Adipocyte (in vitro differentiated cells): ENCODE results near the gene ATXN8OS.

Source experiments
- DNase-seq: peaks from one replicate; pipeline ENCODE4 v3.0.0-alpha.2; 2015; ENCODE audit warnings: low read depth
- H3K27me3 ChIP-seq: replicated peaks from 2 replicates; pipeline ENCODE4 v1.7.0; 2013; ENCODE audit warnings: mild to moderate bottlenecking, low read length, moderate library complexity; ENCODE audit not compliant: control insufficient read depth, insufficient read depth
- H3K36me3 ChIP-seq: 2 replicates; pipeline ENCODE4 v1.7.0; 2013; ENCODE audit warnings: low read length, mild to moderate bottlenecking, moderate library complexity; ENCODE audit not compliant: control insufficient read depth, insufficient read depth, severe bottlenecking
- H3K4me1 ChIP-seq: 2 replicates; pipeline ENCODE4 v1.7.0; 2013; ENCODE audit warnings: mild to moderate bottlenecking, low read length, moderate library complexity; ENCODE audit not compliant: control insufficient read depth, insufficient read depth
- H3K4me3 ChIP-seq: 2 replicates; pipeline ENCODE4 v1.7.0; 2013; ENCODE audit warnings: mild to moderate bottlenecking, low read length, moderate library complexity
- H3K9ac ChIP-seq: 2 replicates; pipeline ENCODE4 v1.7.0; 2013; ENCODE audit warnings: mild to moderate bottlenecking, low read length, moderate library complexity
- H3K9me3 ChIP-seq: 2 replicates; pipeline ENCODE4 v1.7.0; 2013; ENCODE audit warnings: mild to moderate bottlenecking, low read length, moderate library complexity; ENCODE audit not compliant: control insufficient read depth

Gene ATXN8OS

DNA sequence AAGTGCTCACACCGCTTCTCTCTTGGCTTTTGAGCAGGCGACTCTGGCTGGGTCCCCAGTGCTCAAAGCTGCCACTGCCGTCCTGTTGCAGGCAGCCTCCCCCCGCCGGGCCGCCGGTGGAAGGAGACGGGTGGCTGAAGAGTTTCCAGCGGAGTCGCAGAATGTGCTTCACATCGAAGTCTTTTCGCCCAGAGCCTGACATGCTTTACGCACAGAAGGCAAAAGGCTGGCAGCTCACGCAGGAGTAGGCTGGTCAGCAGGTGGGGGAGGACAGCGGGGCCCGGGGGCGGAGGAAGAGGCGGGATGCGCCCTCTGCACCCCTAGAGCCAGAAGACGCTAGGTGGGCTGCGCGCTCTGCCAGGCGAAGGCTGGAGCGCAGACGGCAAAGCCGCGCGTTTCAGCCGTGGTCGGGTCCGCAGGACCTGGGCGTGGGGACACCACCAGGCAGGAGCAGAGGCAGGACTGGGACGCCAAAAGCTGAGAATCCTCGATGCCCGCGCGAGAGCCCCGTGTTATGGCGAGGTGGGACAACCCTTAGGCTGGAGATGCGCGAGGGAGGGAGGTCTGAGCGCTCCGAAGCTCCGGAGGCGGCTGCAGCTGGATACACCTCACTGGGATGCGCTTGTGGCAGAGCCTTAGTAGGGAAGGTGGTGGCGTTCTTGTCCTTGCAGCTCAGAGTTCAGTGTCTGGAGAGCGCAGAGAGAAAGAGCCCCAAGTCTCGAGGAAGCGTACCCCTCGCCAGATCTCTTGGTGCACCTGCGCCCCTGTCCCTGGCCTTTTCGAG is at the start of gene ATXN8OS:
Gene ATXN8OS (plus strand): TSS at position 329 of the 784 bp plus-strand sequence.
- Histone ChIP-seq H3K9me3 (no peaks in the 10 kb centered on the region), H3K36me3 (no peaks in the 10 kb centered on the region), H3K4me1 (no peaks in the 10 kb centered on the region), H3K27me3 (no peaks in the 10 kb centered on the region), H3K9ac (no peak within 1 kb of the TSS), H3K4me3 (no peak within 1 kb of the TSS)
- DNase-seq = no peak

DNA sequence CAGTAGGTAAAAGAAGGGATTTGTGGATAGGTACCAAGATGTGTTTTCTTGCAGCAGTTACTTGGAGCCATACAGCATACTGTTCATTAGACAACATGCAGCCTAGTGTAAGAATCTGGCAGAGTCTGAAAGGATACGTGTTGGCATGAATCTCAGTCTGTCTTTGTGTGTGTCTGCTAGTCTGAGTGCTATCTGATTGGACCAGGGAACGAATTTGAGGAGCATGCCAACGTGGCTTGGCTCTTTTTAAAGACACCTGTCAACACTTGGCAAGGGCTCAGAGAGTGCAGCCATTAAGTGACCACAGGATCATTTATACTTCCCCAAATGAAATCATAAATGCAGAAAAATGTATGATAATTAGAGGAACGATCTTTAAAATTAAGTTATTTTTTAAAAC is 27.6 kb upstream of the ATXN8OS start:
- Histone ChIP-seq H3K9me3 (no peaks in the 10 kb centered on the region), H3K27me3 (no peaks in the 10 kb centered on the region), H3K9ac (no peak overlapping the region), H3K36me3 (no peaks in the 10 kb centered on the region), H3K4me3 (no peak overlapping the region), H3K4me1 (no peaks in the 10 kb centered on the region)
- no peak for DNase-seq

DNA sequence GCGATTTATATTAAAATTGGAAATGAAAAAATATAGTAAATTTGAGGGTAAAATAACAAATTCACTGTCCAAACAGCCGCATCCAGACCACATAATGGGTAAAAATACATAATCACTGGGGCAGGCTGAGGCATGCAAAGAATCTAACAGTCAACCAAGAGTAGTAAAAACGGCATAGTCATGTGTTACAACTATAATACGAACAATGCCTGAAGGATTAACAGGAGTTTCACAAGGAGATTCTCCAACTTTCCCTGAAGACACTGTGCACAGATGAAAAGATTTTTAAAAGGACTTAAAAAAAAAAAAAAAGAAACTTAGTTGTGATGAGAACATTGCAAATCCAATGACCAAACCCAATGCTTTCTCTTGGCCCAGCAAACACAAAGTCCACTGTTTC is 20.4 kb upstream of the ATXN8OS start:
- Histone ChIP-seq H3K27me3 (no peaks in the 10 kb centered on the region), H3K9me3 (no peaks in the 10 kb centered on the region), H3K4me1 (no peaks in the 10 kb centered on the region), H3K9ac (no peak overlapping the region), H3K36me3 (no peaks in the 10 kb centered on the region), H3K4me3 (no peak overlapping the region)
- no peak for DNase-seq

DNA sequence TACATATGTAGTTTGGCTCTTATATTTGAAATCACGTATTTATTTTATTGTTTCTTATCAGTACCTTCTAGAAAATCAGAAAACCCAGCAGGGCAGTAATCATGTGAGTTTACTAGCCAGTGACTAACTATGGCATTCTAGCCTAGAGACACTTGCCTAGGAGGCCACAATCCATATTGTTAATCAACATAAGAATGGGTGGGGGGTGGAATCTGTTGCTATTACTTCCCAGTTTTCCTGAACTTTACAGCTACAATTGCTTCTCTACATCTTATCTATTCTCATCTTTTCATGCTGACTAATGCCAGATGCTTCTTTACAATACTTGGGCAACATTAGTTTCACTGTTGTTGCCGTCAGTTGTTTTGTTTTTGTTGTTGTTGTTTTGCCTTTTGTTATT is 18.7 kb upstream of the ATXN8OS start:
- no peak overlapping the region for H3K9ac ChIP-seq
- H3K27me3 ChIP-seq = no peaks in the 10 kb centered on the region
- H3K4me3 ChIP-seq = no peak overlapping the region
- DNase-seq = no peak
- H3K36me3 ChIP-seq = no peaks in the 10 kb centered on the region
- H3K4me1 ChIP-seq = no peaks in the 10 kb centered on the region
- no peaks in the 10 kb centered on the region for H3K9me3 ChIP-seq

DNA sequence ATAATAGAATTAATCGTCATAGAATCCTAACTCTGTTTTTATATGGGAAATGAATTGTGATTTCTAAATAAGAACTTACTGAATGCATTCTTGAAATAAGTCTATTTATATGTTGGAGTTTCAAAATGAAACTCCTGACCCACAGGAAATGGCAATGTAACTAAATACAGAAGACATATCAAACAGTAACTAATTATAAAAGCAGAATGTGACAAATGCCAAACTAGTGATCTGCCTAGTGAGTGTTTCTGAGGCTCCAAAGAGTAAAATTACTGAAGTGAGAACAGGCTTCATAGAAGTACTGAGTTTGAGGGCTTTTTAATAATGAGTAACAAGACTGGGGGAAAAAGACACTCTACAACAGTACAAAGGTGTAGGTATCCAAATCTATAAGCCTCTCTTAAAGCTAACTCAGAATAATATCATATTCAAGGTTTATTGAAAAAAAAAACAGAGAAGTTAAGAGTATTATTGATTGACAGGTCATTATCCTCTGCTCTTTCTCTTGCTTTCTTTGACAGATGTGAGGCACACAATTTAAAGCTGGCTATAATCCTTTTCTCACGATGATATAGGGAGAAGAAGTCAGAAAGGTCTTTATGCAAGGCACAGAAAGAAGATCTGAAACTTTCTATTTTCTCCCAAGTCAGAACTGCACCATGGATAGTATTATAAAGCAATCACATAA is 17.4 kb upstream of the ATXN8OS start:
- Histone ChIP-seq H3K9me3 (no peaks in the 10 kb centered on the region), H3K9ac (no peak overlapping the region), H3K27me3 (no peaks in the 10 kb centered on the region), H3K36me3 (no peaks in the 10 kb centered on the region), H3K4me1 (no peaks in the 10 kb centered on the region), H3K4me3 (no peak overlapping the region)
- no peak for DNase-seq

DNA sequence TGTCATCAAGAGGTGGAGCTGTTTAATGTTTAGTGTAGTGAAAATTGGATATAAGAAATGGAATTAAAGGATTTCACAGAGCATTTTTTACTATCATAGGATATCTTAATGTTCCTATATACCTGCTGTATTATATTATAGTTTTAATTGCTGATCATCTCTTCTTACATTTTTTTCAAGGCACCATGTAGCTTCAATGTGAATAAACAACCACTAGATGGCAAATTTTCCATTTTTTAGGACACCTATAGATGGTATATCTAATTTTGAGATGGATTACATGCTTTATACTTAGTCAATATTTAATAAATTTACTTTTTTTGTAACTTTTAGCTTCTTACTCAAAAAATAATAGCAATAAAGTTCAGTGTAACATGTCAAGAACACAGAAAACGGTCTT is 9.0 kb upstream of the ATXN8OS start:
- H3K4me3 ChIP-seq = no peak overlapping the region
- H3K27me3 ChIP-seq = no peaks in the 10 kb centered on the region
- no peaks in the 10 kb centered on the region for H3K36me3 ChIP-seq

DNA sequence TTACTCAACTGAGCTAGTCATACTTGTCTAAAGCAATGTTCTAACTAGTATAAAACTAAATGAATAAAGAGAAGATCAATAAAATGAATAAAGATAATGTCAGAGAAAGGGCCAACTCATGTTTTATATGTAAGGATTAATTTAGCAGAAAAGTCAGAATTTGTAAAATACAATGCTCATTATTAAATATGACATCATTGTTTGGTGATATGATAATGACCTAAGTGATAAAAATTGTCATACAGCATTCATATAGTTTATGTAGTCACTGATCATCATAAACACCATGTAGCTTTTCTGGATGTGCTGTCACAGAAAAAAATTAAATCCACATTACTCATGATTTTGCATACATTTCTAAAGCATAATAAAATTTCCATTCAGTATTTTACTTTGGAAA is 3.1 kb upstream of the ATXN8OS start:
- Histone ChIP-seq H3K4me1 (no peaks in the 10 kb centered on the region), H3K27me3 (no peaks in the 10 kb centered on the region), H3K9ac (no peak overlapping the region), H3K4me3 (no peak overlapping the region), H3K36me3 (no peaks in the 10 kb centered on the region), H3K9me3 (no peaks in the 10 kb centered on the region)
- DNase-seq = no peak

More for the DNA sequence above, 9.0 kb upstream of the ATXN8OS start:
- Histone ChIP-seq H3K9me3 (no peaks in the 10 kb centered on the region), H3K4me1 (no peaks in the 10 kb centered on the region), H3K9ac (no peak overlapping the region)
- DNase-seq = peak; percentile 4

DNA sequence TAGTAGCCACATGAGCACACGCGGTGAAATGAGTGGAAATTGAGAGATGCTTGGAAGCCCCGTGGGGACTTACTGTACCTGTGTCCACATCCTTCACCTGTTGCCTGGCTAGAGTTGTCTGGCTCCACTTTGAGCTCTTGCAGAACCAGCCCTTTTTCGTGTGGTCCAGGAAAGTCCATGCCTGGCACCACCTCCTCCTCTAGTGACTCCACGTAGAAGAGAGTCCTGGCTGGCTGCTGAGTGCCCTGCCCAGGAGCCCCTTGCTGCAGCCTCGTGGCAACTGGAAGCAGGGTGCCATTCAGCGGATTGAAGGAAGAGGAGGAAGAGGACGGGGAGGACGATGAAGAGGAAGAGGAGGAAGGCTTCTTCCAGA is 515 bp upstream of the ATXN8OS start:
- H3K4me1 ChIP-seq = no peaks in the 10 kb centered on the region
- H3K9ac ChIP-seq = no peak overlapping the region
- no peak for DNase-seq
- H3K4me3 ChIP-seq = no peak overlapping the region
- H3K9me3 ChIP-seq = no peaks in the 10 kb centered on the region
- no peaks in the 10 kb centered on the region for H3K27me3 ChIP-seq
- H3K36me3 ChIP-seq = no peaks in the 10 kb centered on the region

DNA sequence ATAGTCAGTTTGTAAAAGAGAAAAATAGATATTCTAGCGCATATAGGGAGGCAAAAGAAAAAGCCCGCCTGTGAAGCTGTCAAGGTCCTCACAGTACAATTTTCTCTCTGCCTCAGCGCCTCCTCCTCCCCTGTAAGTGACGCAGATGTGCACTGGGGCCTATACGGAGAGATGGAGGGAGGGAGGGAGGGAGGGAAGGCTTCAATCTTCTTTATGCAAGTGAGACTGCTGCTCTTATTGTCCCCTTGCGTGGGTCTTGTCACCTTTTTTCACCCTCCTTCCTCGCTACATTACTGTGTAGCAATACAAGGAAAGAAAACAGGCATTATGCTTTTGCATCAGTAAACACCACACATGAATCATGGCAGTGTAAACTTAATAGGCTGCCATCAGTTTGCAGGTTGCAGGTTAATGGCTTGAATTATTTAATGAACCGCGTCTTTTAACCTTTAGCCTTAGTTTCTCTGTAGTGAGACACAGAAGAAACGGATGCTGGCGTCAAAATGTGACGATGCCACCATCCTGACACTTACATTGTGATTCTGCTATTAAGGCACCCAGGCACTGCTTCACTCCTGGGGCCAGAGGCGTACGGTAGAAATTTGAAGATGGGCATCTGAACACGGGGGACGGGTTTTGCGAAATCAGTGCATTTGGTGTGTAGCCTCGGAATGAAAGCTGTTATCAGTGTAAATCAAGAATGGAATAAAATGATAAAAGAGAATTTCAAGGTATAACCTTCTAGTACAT is 905 bp downstream of the ATXN8OS start, which contains the start of gene KLHL1:
Gene KLHL1 (minus strand): TSS at position 97 of the 750 bp plus-strand sequence. CDS start 753 bp downstream, outside the sequence.
- Histone ChIP-seq H3K9me3 (no peaks in the 10 kb centered on the region), H3K9ac (no peak within 1 kb of the TSS), H3K27me3 (no peaks in the 10 kb centered on the region), H3K36me3 (no peaks in the 10 kb centered on the region), H3K4me1 (no peaks in the 10 kb centered on the region), H3K4me3 (no peak within 1 kb of the TSS)
- DNase-seq = no peak

DNA sequence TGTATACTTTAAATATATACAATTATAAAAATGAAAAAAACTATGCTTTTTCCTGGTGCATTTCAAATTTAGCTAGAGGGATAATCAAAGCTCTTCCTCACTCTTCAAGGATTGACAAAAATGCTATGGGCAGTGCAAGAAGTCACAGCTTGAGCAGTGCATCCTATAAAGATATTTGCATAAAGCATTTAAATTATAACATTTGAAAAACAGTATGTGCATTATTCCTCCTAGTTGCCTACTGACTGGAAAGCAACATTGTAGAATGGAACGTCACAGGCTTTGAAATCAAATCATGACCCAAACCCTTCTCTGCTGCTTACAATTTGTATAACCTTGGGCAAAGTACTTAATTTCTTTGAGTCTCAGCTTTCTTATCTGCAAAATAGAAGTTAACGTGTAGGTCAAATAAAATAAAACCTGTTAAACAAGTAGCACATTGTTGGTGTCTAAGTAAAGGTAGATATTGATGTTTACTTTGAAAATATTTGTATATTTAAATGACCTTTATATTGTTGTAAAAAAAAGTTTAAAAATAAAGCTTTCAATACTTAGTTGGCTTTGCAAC is 9.8 kb downstream of the ATXN8OS start:
- Histone ChIP-seq H3K9me3 (no peaks in the 10 kb centered on the region), H3K4me1 (no peaks in the 10 kb centered on the region), H3K36me3 (no peaks in the 10 kb centered on the region), H3K4me3 (no peak overlapping the region), H3K27me3 (no peaks in the 10 kb centered on the region), H3K9ac (no peak overlapping the region)
- DNase-seq = no peak

DNA sequence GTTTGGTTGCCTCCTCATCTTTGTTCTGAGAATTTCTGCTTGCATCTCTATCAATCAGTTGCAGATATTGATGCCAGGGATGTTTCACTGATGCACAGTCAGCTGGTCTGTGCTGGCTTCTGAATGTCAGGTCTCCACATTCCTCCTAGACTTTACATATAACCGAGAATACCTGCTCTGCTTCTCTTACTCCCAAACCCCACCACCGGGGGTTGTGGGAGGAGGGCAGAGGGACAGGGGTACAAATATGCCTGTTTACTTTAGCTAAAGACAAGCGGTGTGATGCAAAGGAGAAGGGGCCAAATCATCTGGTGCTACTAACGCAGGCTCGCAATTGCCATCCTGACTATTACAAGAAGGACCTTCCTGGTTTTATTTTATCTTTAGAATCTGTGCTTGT is 18.1 kb downstream of the ATXN8OS start:
- Histone ChIP-seq H3K36me3 (no peaks in the 10 kb centered on the region), H3K27me3 (no peaks in the 10 kb centered on the region), H3K4me3 (no peak overlapping the region), H3K4me1 (no peaks in the 10 kb centered on the region), H3K9me3 (no peaks in the 10 kb centered on the region), H3K9ac (no peak overlapping the region)
- DNase-seq = no peak
